HepG2 (cell line): ENCODE results near the gene TRERF1.

Experiments
- CTCF ChIP-seq: sonication (generic); formaldehyde crosslinking; IDR thresholded peaks from 2 replicates; pipeline ENCODE4 v1.5.0; 2020; ENCODE audit warnings: mild to moderate bottlenecking, missing genetic modification reagents, moderate library complexity
- MAZ ChIP-seq, 2 experiments: sonication (generic) in 1 of 2; formaldehyde crosslinking in 1 of 2; IDR thresholded peaks; 2 replicates each; pipeline versions ENCODE4 v1.5.0 to v1.6.1; 2012 to 2020; ENCODE audit warnings: low read depth in 2 of 2, mild to moderate bottlenecking in 2 of 2, borderline replicate concordance in 1 of 2, improper control_type of control experiment in 1 of 2, low read length in 1 of 2, missing genetic modification reagents in 1 of 2, moderate library complexity in 1 of 2
- ZNF207 ChIP-seq: fragments of 450-650 bp; IDR thresholded peaks from 2 replicates; pipeline ENCODE4 v1.6.1; 2016; ENCODE audit warnings: antibody characterized with exemption, borderline replicate concordance

- no peak for TF ChIP-seq ZNF207
- TF ChIP-seq MAZ (IDR thresholded peaks at IDR 0.05; ENCODE audit: borderline replicate concordance, low read depth, low read length): no peak
- no peak for TF ChIP-seq MAZ (CRISPR knock-in tag; IDR thresholded peaks at IDR 0.05; ENCODE audit: low read depth)
- TF ChIP-seq CTCF: no peak
Observed at GRCh38 chr6:42264162-42264851, 187.4 kb downstream of the TRERF1 start.
